HepG2 (cell line): ENCODE data around the gene CCDC8. TPM values are rescaled to one million over a fixed set of nuclear protein-coding genes. Genes with fewer than 3 reads are reported as not detected.

Source experiments
- ATAC-seq: fragments of 200-7000 bp; cut with Tn5 transposase; 3 replicates; pipeline ENCODE4 v1.9.1; 2020; ENCODE audit warnings: mild to moderate bottlenecking, moderate library complexity
- BruUV-seq: library from RNA; stranded (reverse); fragments of 400-500 nt; replicated peaks from 2 replicates; lab custom pipeline; 2021; lab: Mats Ljungman, UMichigan
- CTCF ChIA-PET: fragments of 300-600 bp; formaldehyde crosslinking; extraction: SDS; loops from one replicate; lab custom pipeline; 2021; ENCODE audit warnings: low total read pairs, inconsistent platforms, low intra/inter-chr PET ratio; lab: Yijun Ruan, JAX
- POLR2A ChIA-PET: fragments of 350-600 bp; sonication (Branson Sonifier 250); formaldehyde crosslinking; loops from one replicate; lab custom pipeline; 2020; ENCODE audit warnings: antibody characterized with exemption, inconsistent platforms; lab: Yijun Ruan, JAX
- DNase-seq: peaks from one replicate; pipeline ENCODE4 v3.0.0-alpha.2; 2015; ENCODE audit warnings: low spot score
- FAIRE-seq: peaks from 3 replicates; lab custom pipeline; 2011; peaks lifted over from hg19 to GRCh38; lab: Jason Lieb, UNC
- H2AFZ ChIP-seq: one replicate; pipeline ENCODE4 v1.6.1; 2011; ENCODE audit warnings: low read length, inconsistent platforms
- H3K27ac ChIP-seq: fragments of 300-600 bp; 3 replicates; pipeline ENCODE4 v1.8.0; 2011; ENCODE audit warnings: mixed run types, mild to moderate bottlenecking, mixed read lengths, low read length, inconsistent platforms; ENCODE audit not compliant: insufficient read depth; ENCODE audit errors: extremely low read length
- H3K27me3 ChIP-seq, 2 experiments: fragments of 200-600 bp in 1 of 2; 2 replicates in 1 of 2; 3 replicates in 1 of 2; pipeline versions ENCODE4 v1.6.0 to v1.8.0; 2011; ENCODE audit warnings: low read length in 2 of 2, mild to moderate bottlenecking in 2 of 2, moderate library complexity in 2 of 2, inconsistent platforms in 1 of 2; ENCODE audit not compliant: insufficient read depth in 2 of 2, control insufficient read depth in 1 of 2
- H3K36me3 ChIP-seq, 2 experiments: fragments of 200-600 bp in 1 of 2; replicated peaks in 1 of 2; 2 replicates in 1 of 2; 3 replicates in 1 of 2; pipeline versions ENCODE4 v1.5.1 to v1.8.0; 2011; ENCODE audit warnings: low read length in 2 of 2, inconsistent platforms in 1 of 2; ENCODE audit not compliant: insufficient read depth in 2 of 2, control insufficient read depth in 1 of 2
- H3K4me1 ChIP-seq: 2 replicates; pipeline ENCODE4 v1.5.1; 2012; ENCODE audit warnings: low read length, inconsistent platforms; ENCODE audit not compliant: insufficient read depth
- H3K4me2 ChIP-seq: 2 replicates; pipeline ENCODE4 v1.6.0; 2011; ENCODE audit warnings: low read depth, low read length, inconsistent platforms
- H3K4me3 ChIP-seq, 3 experiments: fragments of 200-600 bp in 1 of 3; sonication (generic), shearing (Covaris generic) in 1 of 3; replicated peaks in 1 of 3; 2 replicates each; pipeline ENCODE4 v1.5.1; 2011 to 2016; ENCODE audit warnings: low read length in 3 of 3, inconsistent platforms in 2 of 3, low read depth in 2 of 3, mild to moderate bottlenecking in 2 of 3, control low read depth in 1 of 3, mixed read lengths in 1 of 3; ENCODE audit not compliant: insufficient read depth in 1 of 3
- H3K79me2 ChIP-seq: one replicate; pipeline ENCODE4 v1.6.1; 2011; ENCODE audit warnings: low read length, inconsistent platforms; ENCODE audit not compliant: insufficient read depth
- H3K9ac ChIP-seq: 2 replicates; pipeline ENCODE4 v1.6.0; 2011; ENCODE audit warnings: mild to moderate bottlenecking, low read depth, low read length, inconsistent platforms; ENCODE audit not compliant: insufficient read depth
- H3K9me3 ChIP-seq: 2 replicates; pipeline ENCODE4 v1.5.1; 2012; ENCODE audit warnings: mild to moderate bottlenecking, low read length
- H4K20me1 ChIP-seq: 2 replicates; pipeline ENCODE4 v1.6.0; 2011; ENCODE audit warnings: inconsistent platforms, mild to moderate bottlenecking, low read length, moderate library complexity; ENCODE audit not compliant: insufficient read depth
- ETV5 ChIP-seq: IDR thresholded peaks from 2 replicates; pipeline ENCODE4 v1.6.1; 2018; ENCODE audit warnings: missing biosample characterization, missing genetic modification reagents, inconsistent platforms, borderline replicate concordance
- FLYWCH1 ChIP-seq: sonication (generic); formaldehyde crosslinking; IDR thresholded peaks from 2 replicates; pipeline ENCODE4 v1.8.1; 2023; ENCODE audit warnings: mild to moderate bottlenecking, missing genetic modification reagents
- FUBP1 ChIP-seq: sonication (generic); formaldehyde crosslinking; IDR thresholded peaks from 2 replicates; pipeline ENCODE4 v1.5.1; 2020; ENCODE audit warnings: missing genetic modification reagents, mild to moderate bottlenecking, borderline replicate concordance
- RBM39 ChIP-seq: fragments of 200-400 bp; formaldehyde crosslinking; IDR thresholded peaks from one replicate; pipeline ENCODE4 v1.6.1; 2018; ENCODE audit warnings: antibody characterized with exemption, mild to moderate bottlenecking, low read depth, low read length; ENCODE audit not compliant: poor library complexity, severe bottlenecking
- SRSF4 ChIP-seq: fragments of 200-400 bp; formaldehyde crosslinking; IDR thresholded peaks from one replicate; pipeline ENCODE4 v1.6.1; 2018; ENCODE audit warnings: mild to moderate bottlenecking, low read depth, low read length, moderate library complexity; ENCODE audit not compliant: poor library complexity, severe bottlenecking
- ZBTB2 ChIP-seq: sonication (generic); formaldehyde crosslinking; IDR thresholded peaks from 2 replicates; pipeline ENCODE4 v1.8.0; 2022; ENCODE audit warnings: low read depth, missing genetic modification reagents
- ZBTB20 ChIP-seq: sonication (generic); formaldehyde crosslinking; IDR thresholded peaks from 2 replicates; pipeline ENCODE4 v1.8.1; 2023; ENCODE audit warnings: missing genetic modification reagents, low read depth, mild to moderate bottlenecking, borderline replicate concordance
- ZNF326 ChIP-seq: sonication (generic); formaldehyde crosslinking; IDR thresholded peaks from 2 replicates; pipeline ENCODE4 v1.4.0; 2020; ENCODE audit warnings: missing genetic modification reagents, borderline replicate concordance
- ZSCAN29 ChIP-seq: sonication (generic); formaldehyde crosslinking; conservative IDR thresholded peaks from 2 replicates; pipeline ENCODE4 v1.4.0; 2020; ENCODE audit warnings: mild to moderate bottlenecking, missing genetic modification reagents
- WGBS: methylation state at CpG from one replicate; pipeline ENCODE4 v1.1.6; 2017; ENCODE audit warnings: low lambda C conversion rate; 5-methylcytosine and 5-hydroxymethylcytosine counted together
- in situ Hi-C: cut with HindIII; loops from 2 replicates; pipeline ENCODE4 v1.10.0; 2017; ENCODE audit warnings: low pct_unique_long_range_greater_than_20kb; ENCODE audit not compliant: extremely low pct_ligation_motif_present
- intact Hi-C: fragments of 100-400 bp; cut with micrococcal nuclease; formaldehyde crosslinking; loops from one replicate; pipeline ENCODE4 v1.10.0; 2022; ENCODE audit not compliant: unreplicated experiment
- polyA plus RNA-seq, 8 experiments: library from polyadenylated mRNA; depleted of rRNA in 3 of 8; stranded (reverse) in 7 of 8; unstranded in 1 of 8; fragments of >200 nt; fragmentation: Illumina TruSeq in 4 of 8; extraction: Trizol in 4 of 8; gene quantifications; 2 replicates each; pipeline versions ENCODE4 v1.2.1 to v1.2.3, GENCODE V29; 2011 to 2016; ENCODE audit warnings: low read depth in 4 of 8, missing spikeins in 1 of 8, mixed read lengths in 1 of 8; ENCODE audit not compliant: insufficient read depth in 1 of 8
- total RNA-seq, 5 experiments: library from RNA; depleted of rRNA; stranded (reverse); fragments of >200 nt; fragmentation: Illumina TruSeq; extraction: Trizol; gene quantifications; 2 replicates each; pipeline ENCODE4 v1.2.3, GENCODE V29; 2016; ENCODE audit warnings: low read depth in 1 of 5

CCDC8 gene
- total and polyA plus RNA-seq, 2 of the 13 experiments (the other 11 are each of a cell fraction or from before 2014, with no cell fraction given) = 0.04 TPM; not detected in 1

- TF ChIP-seq ETV5 = no peak
- TF ChIP-seq RBM39 = no peak
- TF ChIP-seq FUBP1 (CRISPR knock-in tag) = no peak
- no peak for TF ChIP-seq SRSF4
- no peak for TF ChIP-seq ZSCAN29 (CRISPR knock-in tag)
- no peak for TF ChIP-seq ZNF326
- TF ChIP-seq ZBTB2 = no peak
- no peak for TF ChIP-seq FLYWCH1 (CRISPR knock-in tag)
- TF ChIP-seq ZBTB20 (CRISPR knock-in tag) = no peak
- Histone ChIP-seq H3K4me3 (no peak overlapping the region), H3K36me3 (no peaks in the 10 kb centered on the region), H2AFZ (no peak overlapping the region), H3K4me2 (no peak overlapping the region), H3K9ac (no peak overlapping the region), H3K9me3 (no peaks in the 10 kb centered on the region), H3K4me1 (no peaks in the 10 kb centered on the region), H4K20me1 (no peaks in the 10 kb centered on the region), H3K27ac (no peak overlapping the region), H3K27me3 (no peaks in the 10 kb centered on the region), H3K79me2 (no peaks in the 10 kb centered on the region)
- FAIRE-seq (no peak), DNase-seq (no peak), ATAC-seq (no peak)
- in situ Hi-C loops (no loop called here), intact Hi-C loops (no loop called here)
- ChIA-PET POLR2A (no interaction called here), CTCF (no interaction called here)
- WGBS = 45% methylated on average over 10 of the region's 10 CpGs
- no TSS peak for BruUV-seq
Measured at GRCh38 chr19:46448601-46449000, 35.2 kb upstream of the CCDC8 start.
